GM12873 (cell line): Measurements from ENCODE around the gene MRPS7.

Source experiments
- CTCF ChIP-seq: IDR thresholded peaks from 2 replicates; pipeline ENCODE4 v1.5.1; 2012; ENCODE audit warnings: low read depth, mild to moderate bottlenecking, moderate library complexity, low read length, control low read depth; ENCODE audit not compliant: insufficient read depth; ENCODE audit errors: missing control alignments

The MRPS7 gene

GRCh38 chr17:75263055-75263454, 1.4 kb downstream of the MRPS7 start:
- TF ChIP-seq CTCF: peak; percentile 13

- no peak for TF ChIP-seq CTCF
Observed at GRCh38 chr17:75265614-75266315, 4.1 kb downstream of the MRPS7 start.

- TF ChIP-seq CTCF: no peak
Observed at GRCh38 chr17:75266316-75267152, 4.9 kb downstream of the MRPS7 start.

DNA sequence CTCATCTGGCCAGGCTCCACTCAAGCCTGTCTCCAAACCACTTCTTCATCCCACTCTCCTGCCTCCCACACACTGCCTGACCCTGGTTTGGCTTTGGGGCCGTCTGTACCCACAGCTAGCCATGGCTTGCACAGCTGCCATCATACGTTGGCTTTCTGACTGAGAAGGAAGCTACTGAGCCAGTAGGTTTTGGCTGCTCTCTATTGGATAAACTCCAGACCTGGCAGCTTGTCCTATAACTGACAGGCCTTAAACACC, 5.4 kb downstream of the MRPS7 start:
- TF ChIP-seq CTCF: no peak

DNA sequence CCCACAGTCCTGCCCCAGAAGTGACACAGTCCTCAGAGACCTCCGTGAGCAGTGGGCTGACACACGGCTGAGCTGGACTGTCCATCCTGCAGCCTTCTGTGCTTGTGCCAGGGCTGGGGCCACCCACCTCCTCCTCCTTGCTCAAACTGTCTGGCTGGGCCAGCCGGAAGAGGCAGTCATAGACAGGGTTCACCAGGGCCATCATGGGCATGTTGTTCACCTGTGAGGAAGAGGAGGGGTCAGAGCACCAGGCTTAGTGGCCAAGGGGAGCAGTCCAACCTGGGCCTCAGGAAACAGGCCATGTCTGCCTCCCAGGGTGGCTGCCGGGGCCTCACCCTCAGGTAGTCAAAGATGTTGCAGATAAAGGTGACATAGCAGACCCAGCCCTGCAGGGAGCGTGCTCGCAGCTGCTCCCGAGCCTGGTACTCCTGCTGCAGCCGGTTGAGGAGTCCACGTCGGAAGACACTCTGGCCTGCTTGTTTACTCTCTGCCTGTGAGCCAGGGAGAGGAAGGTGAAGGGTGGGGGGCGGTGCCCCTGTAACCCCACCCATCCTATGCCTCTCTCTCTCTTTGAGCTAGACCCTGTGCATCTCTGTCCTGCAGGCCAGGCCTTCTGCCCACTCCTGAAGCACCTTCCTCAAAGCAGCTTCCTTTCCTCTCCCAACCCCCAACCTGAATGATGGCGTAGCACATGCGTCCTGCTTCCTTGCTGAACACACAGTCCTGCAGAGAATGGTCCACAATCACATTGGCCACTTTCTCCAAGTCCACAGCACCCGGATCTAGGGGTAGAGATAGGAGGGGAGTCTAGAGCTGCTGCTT, 5.9 kb downstream of the MRPS7 start:
- TF ChIP-seq CTCF: no peak

DNA sequence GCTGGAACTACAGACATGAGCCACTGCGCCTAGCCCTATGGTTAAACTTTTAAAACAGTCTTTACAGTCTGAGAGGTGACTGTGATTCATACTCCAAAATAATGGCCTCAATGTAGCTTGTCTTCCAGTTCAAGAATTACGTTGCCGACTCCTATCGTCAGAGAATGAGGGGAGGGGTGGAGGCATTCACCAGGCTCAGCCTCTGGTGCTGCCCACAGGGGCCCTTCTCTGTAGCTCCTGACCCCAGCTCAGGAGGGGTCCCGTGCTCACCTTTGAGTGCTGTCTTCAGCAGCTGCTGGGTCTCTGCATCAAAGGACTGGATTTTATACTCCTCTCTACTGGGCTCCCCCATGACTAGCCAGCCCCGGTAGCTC, 8.2 kb downstream of the MRPS7 start:
- TF ChIP-seq CTCF: no peak
